HepG2 (cell line): Measurements from ENCODE around the gene CMIP. TPM values are rescaled to one million over a fixed set of nuclear protein-coding genes. Genes with fewer than 3 reads are reported as not detected.

ENCODE experiments used
- ATM ChIP-seq: fragments of 450-650 bp; IDR thresholded peaks from 2 replicates; pipeline ENCODE4 v1.7.1; 2017; ENCODE audit warnings: mild to moderate bottlenecking, borderline replicate concordance
- ERF ChIP-seq: IDR thresholded peaks from 2 replicates; pipeline ENCODE4 v1.6.1; 2018; ENCODE audit warnings: missing biosample characterization, missing genetic modification reagents
- HNF1A ChIP-seq, 2 experiments: sonication (generic) in 1 of 2; formaldehyde crosslinking in 1 of 2; IDR thresholded peaks; 2 replicates each; pipeline versions ENCODE4 v1.4.0 to v1.6.1; 2016 to 2020; ENCODE audit warnings: borderline replicate concordance in 1 of 2, low read depth in 1 of 2, mild to moderate bottlenecking in 1 of 2, missing genetic modification reagents in 1 of 2
- IKZF1 ChIP-seq: fragments of 450-650 bp; IDR thresholded peaks from 2 replicates; pipeline ENCODE4 v1.7.1; 2016
- ISX ChIP-seq: sonication (generic); formaldehyde crosslinking; conservative IDR thresholded peaks from 2 replicates; pipeline ENCODE4 v1.5.0; 2020; ENCODE audit warnings: missing genetic modification reagents
- MIER3 ChIP-seq: IDR thresholded peaks from 2 replicates; pipeline ENCODE4 v1.6.1; 2016; ENCODE audit warnings: missing compliant biosample characterization, borderline replicate concordance
- POGZ ChIP-seq: sonication (generic); formaldehyde crosslinking; IDR thresholded peaks from 2 replicates; pipeline ENCODE4 v1.4.0; 2020; ENCODE audit warnings: mild to moderate bottlenecking, missing genetic modification reagents
- RELA ChIP-seq: sonication (generic); formaldehyde crosslinking; IDR thresholded peaks from 2 replicates; pipeline ENCODE4 v1.4.0; 2020; ENCODE audit warnings: missing genetic modification reagents
- REPIN1 ChIP-seq: sonication (generic); formaldehyde crosslinking; IDR thresholded peaks from 2 replicates; pipeline ENCODE4 v1.8.0; 2022; ENCODE audit warnings: missing genetic modification reagents, low read depth, mild to moderate bottlenecking, borderline replicate concordance
- REST ChIP-seq, 2 experiments: IDR thresholded peaks; 2 replicates each; pipeline ENCODE4 v1.6.1; 2011 to 2012; ENCODE audit warnings: low read length in 2 of 2, borderline replicate concordance in 1 of 2, low read depth in 1 of 2, mild to moderate bottlenecking in 1 of 2, moderate library complexity in 1 of 2
- TBX2 ChIP-seq: sonication (generic); formaldehyde crosslinking; IDR thresholded peaks from 2 replicates; pipeline ENCODE4 v1.5.0; 2020; ENCODE audit warnings: missing genetic modification reagents, mild to moderate bottlenecking, borderline replicate concordance
- TBX3 ChIP-seq: fragments of 450-650 bp; IDR thresholded peaks from 2 replicates; pipeline ENCODE4 v1.6.1; 2017; ENCODE audit warnings: antibody characterized with exemption, mild to moderate bottlenecking, inconsistent platforms, borderline replicate concordance
- THRA ChIP-seq: sonication (generic); formaldehyde crosslinking; IDR thresholded peaks from 2 replicates; pipeline ENCODE4 v1.4.0; 2020; ENCODE audit warnings: missing genetic modification reagents, borderline replicate concordance
- YEATS4 ChIP-seq: sonication (generic); formaldehyde crosslinking; IDR thresholded peaks from 2 replicates; pipeline ENCODE4 v1.4.0; 2020; ENCODE audit warnings: missing genetic modification reagents, borderline replicate concordance
- ZNF232 ChIP-seq: sonication (generic); formaldehyde crosslinking; IDR thresholded peaks from 2 replicates; pipeline ENCODE4 v1.4.0; 2020; ENCODE audit warnings: missing genetic modification reagents, borderline replicate concordance
- ZNF704 ChIP-seq: sonication (generic); formaldehyde crosslinking; IDR thresholded peaks from 2 replicates; pipeline ENCODE4 v1.8.1; 2023; ENCODE audit warnings: mild to moderate bottlenecking, inconsistent platforms, moderate library complexity, missing genetic modification reagents, borderline replicate concordance
- ZNF878 ChIP-seq: sonication (generic); formaldehyde crosslinking; IDR thresholded peaks from 2 replicates; pipeline ENCODE4 v1.8.1; 2023; ENCODE audit warnings: mild to moderate bottlenecking, missing genetic modification reagents, moderate library complexity
- ZSCAN29 ChIP-seq: sonication (generic); formaldehyde crosslinking; conservative IDR thresholded peaks from 2 replicates; pipeline ENCODE4 v1.4.0; 2020; ENCODE audit warnings: mild to moderate bottlenecking, missing genetic modification reagents
- polyA plus RNA-seq, 8 experiments: library from polyadenylated mRNA; depleted of rRNA in 3 of 8; stranded (reverse) in 7 of 8; unstranded in 1 of 8; fragments of >200 nt; fragmentation: Illumina TruSeq in 4 of 8; extraction: Trizol in 4 of 8; gene quantifications; 2 replicates each; pipeline versions ENCODE4 v1.2.1 to v1.2.3, GENCODE V29; 2011 to 2016; ENCODE audit warnings: low read depth in 4 of 8, missing spikeins in 1 of 8, mixed read lengths in 1 of 8; ENCODE audit not compliant: insufficient read depth in 1 of 8
- total RNA-seq, 5 experiments: library from RNA; depleted of rRNA; stranded (reverse); fragments of >200 nt; fragmentation: Illumina TruSeq; extraction: Trizol; gene quantifications; 2 replicates each; pipeline ENCODE4 v1.2.3, GENCODE V29; 2016; ENCODE audit warnings: low read depth in 1 of 5

CMIP gene
- total and polyA plus RNA-seq, 2 of the 13 experiments (the other 11 are each of a cell fraction or from before 2014, with no cell fraction given), result 10.9 to 18.1 TPM

GRCh38 chr16:81558444-81559175 is 114.0 kb downstream of the CMIP start (continued):
- TF ChIP-seq REST (IDR thresholded peaks at IDR 0.05; ENCODE audit: borderline replicate concordance in 1 of 2, low read depth in 1 of 2, low read length in 2 of 2) (no peak), ZSCAN29 (CRISPR knock-in tag) (no peak), ZNF232 (CRISPR knock-in tag) (no peak), ZNF878 (CRISPR knock-in tag) (no peak), REPIN1 (peak; percentile 81; the same call in 1 of the 2 replicates), ATM (no peak), MIER3 (CRISPR knock-in tag) (0 out of 2 replicates have a peak, but pooled peaks have one; percentile 26), IKZF1 (no peak), YEATS4 (no peak), ISX (no peak), RELA (no peak), TBX2 (CRISPR knock-in tag) (peak; percentile 81; the same call in 1 of the 2 replicates), ERF (CRISPR knock-in tag) (peak; percentile 46; the same call in 1 of the 2 replicates), TBX3 (no peak), POGZ (CRISPR knock-in tag) (peak; percentile 85), ZNF704 (CRISPR knock-in tag) (no peak), HNF1A (IDR thresholded peaks at IDR 0.05; ENCODE audit: low read depth) (no peak), HNF1A (CRISPR knock-in tag; IDR thresholded peaks at IDR 0.05; ENCODE audit: borderline replicate concordance) (peak; percentile 60; the same call in 1 of the 2 replicates), THRA (CRISPR knock-in tag) (peak; percentile 61; the same call in 1 of the 2 replicates)
